Measurements from ENCODE around the gene TUBGCP5. TPM values are rescaled to one million over a fixed set of nuclear protein-coding genes. Genes with fewer than 3 reads are reported as not detected.

The TUBGCP5 gene
- total and polyA plus RNA-seq, 2 donors (not counting 3 experiments of a cell fraction or from before 2014, with no cell fraction given) = 6.7 to 18.6 TPM

DNA sequence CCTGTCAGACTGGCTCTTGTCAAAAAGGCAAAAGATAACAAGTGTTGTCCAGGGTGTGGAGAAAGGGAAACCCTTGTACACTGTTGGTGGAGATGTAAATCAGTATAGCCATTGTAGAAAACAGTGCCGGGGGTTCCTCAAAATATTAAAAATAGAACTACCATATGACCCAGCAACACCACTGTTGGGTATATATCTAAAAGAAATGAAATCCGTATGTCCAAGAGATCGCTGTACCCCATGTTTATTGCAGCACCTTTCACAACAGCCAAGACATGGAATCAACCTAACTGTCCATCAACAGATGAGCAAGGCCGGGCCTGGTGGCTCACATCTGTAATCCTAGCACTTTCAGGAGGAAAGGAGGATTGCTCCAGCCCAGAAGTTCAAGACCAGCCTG is 65.4 kb downstream of the TUBGCP5 start:
- FAIRE-seq (no peak), DNase-seq (ENCODE audit: low read depth, low spot score) (no peak)
- intact Hi-C loops (cut with micrococcal nuclease) = no loop called here
- Histone ChIP-seq H3K9me3 (replicated peaks; ENCODE audit: control insufficient read depth, insufficient read depth, low read length) (no peaks in the 10 kb centered on the region), H3K9me1 (replicated peaks; ENCODE audit: control insufficient read depth, extremely low read depth, insufficient read depth, low read length) (no peaks in the 10 kb centered on the region), H3K4me1 (ENCODE audit: control insufficient read depth, extremely low read depth, insufficient read depth, low read length) (peaks cover 11% of the 10 kb centered on the region), H3K27ac (ENCODE audit: insufficient read depth, low read depth, low read length) (no peak overlapping the region), H3K27me3 (ENCODE audit: control insufficient read depth in 2 of 2, insufficient read depth in 2 of 2, low read length in 2 of 2) (no peaks in the 10 kb centered on the region), H3K36me3 (ENCODE audit: control insufficient read depth in 2 of 2, extremely low read depth in 1 of 2, insufficient read depth in 2 of 2, low read length in 2 of 2) (no peaks in the 10 kb centered on the region), H3K4me3 (replicated peaks in 1 of 3; ENCODE audit: insufficient read depth in 1 of 3, low read depth in 1 of 3, low read length in 3 of 3) (no peak overlapping the region), H2AFZ (ENCODE audit: low read depth, low read length) (no peak overlapping the region), H3K9ac (replicated peaks; ENCODE audit: extremely low read depth, insufficient read depth, low read length) (no peak overlapping the region), H3K79me2 (ENCODE audit: control insufficient read depth, insufficient read depth, low read length) (peaks cover 91% of the 10 kb centered on the region), H4K20me1 (replicated peaks; ENCODE audit: control insufficient read depth, extremely low read depth, insufficient read depth, low read length) (no peaks in the 10 kb centered on the region), H3K4me2 (ENCODE audit: insufficient read depth, low read length) (no peak overlapping the region)
- no TSS peak for BruUV-seq (replicated peaks)
- dilution Hi-C loops (cut with MboI; ENCODE audit: extremely low pct_ligation_motif_present, low sequenced_read_pairs) = no loop called here
- ChIA-PET POLR2A (no interaction called here), CTCF (interaction anchor here (0.9 kb wide), 1 partner anchor 10 kb away, joined by 4 read pairs; no protein-coding TSS in a partner anchor)
- TF ChIP-seq EZH2 (IDR thresholded peaks at IDR 0.05; ENCODE audit: borderline replicate concordance, low read depth, low read length, severe bottlenecking) (no peak), MYC (IDR thresholded peaks at IDR 0.05; ENCODE audit: low read depth, low read length) (no peak), JUN (IDR thresholded peaks at IDR 0.05; ENCODE audit: borderline replicate concordance, insufficient read depth, insufficient read length, low read depth) (no peak), POLR2AphosphoS5 (IDR thresholded peaks at IDR 0.05; ENCODE audit: insufficient read depth, low read depth, low read length) (no peak), POLR2A (IDR thresholded peaks at IDR 0.05; ENCODE audit: low read depth, low read length) (no peak), FOS (IDR thresholded peaks at IDR 0.05; ENCODE audit: borderline replicate concordance, insufficient read depth, low read length) (no peak), GATA2 (IDR thresholded peaks at IDR 0.05; ENCODE audit: insufficient read depth, insufficient read length, low read depth, low read length) (no peak)
- TF ChIP-seq, protein P1, sequence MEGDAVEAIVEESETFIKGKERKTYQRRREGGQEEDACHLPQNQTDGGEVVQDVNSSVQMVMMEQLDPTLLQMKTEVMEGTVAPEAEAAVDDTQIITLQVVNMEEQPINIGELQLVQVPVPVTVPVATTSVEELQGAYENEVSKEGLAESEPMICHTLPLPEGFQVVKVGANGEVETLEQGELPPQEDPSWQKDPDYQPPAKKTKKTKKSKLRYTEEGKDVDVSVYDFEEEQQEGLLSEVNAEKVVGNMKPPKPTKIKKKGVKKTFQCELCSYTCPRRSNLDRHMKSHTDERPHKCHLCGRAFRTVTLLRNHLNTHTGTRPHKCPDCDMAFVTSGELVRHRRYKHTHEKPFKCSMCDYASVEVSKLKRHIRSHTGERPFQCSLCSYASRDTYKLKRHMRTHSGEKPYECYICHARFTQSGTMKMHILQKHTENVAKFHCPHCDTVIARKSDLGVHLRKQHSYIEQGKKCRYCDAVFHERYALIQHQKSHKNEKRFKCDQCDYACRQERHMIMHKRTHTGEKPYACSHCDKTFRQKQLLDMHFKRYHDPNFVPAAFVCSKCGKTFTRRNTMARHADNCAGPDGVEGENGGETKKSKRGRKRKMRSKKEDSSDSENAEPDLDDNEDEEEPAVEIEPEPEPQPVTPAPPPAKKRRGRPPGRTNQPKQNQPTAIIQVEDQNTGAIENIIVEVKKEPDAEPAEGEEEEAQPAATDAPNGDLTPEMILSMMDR (IDR thresholded peaks at IDR 0.05; ENCODE audit: extremely low read depth in 1 of 2, insufficient read depth in 1 of 2, low read depth in 1 of 2, low read length in 2 of 2) = no peak
- TF ChIP-seq, protein P2, sequence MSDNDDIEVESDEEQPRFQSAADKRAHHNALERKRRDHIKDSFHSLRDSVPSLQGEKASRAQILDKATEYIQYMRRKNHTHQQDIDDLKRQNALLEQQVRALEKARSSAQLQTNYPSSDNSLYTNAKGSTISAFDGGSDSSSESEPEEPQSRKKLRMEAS (IDR thresholded peaks at IDR 0.05; ENCODE audit: insufficient read depth, insufficient read length) = no peak
